Esophagus squamous epithelium (tissue), 5 donors: ENCODE results near the gene STAT3. TPM values are rescaled to one million over a fixed set of nuclear protein-coding genes. Genes with fewer than 3 reads are reported as not detected.
A peak's percentile ranks its signal among the peaks of the same experiment; 100 is the strongest.
"Not testable (repeated sequence)": the region's sequence is repeated elsewhere in the genome, so short reads cannot be mapped to it uniquely, and the experiment has no call there.

Experiments used
- DNase-seq: peaks from one replicate; lab custom pipeline; 2025; lab: John Stamatoyannopoulos, UW
- H3K27ac ChIP-seq, 4 donors: fragments of 200-600 bp; sonication (generic); one replicate each; pipeline ENCODE4 v1.5.1; 2016 to 2019; ENCODE audit warnings: mild to moderate bottlenecking in 1 of 4
- H3K27me3 ChIP-seq, 4 donors: fragments of 200-600 bp; sonication (generic); 1 replicate in 3 of 4; 2 replicates in 1 of 4; pipeline versions ENCODE4 v1.5.1 to v1.6.0; 2017 to 2021; ENCODE audit warnings: antibody characterized with exemption in 1 of 4
- H3K36me3 ChIP-seq, 3 donors: fragments of 200-600 bp; sonication (generic); one replicate each; pipeline ENCODE4 v1.5.1; 2016 to 2019
- H3K4me1 ChIP-seq, 3 donors: fragments of 200-600 bp; sonication (generic); one replicate each; pipeline ENCODE4 v1.5.1; 2017 to 2019
- H3K4me3 ChIP-seq, 4 donors: fragments of 200-600 bp; sonication (generic); 1 replicate in 3 of 4; 2 replicates in 1 of 4; pipeline ENCODE4 v1.5.1; 2016 to 2019; ENCODE audit warnings: mild to moderate bottlenecking in 2 of 4, moderate library complexity in 1 of 4
- H3K9me3 ChIP-seq, 3 donors: fragments of 200-600 bp; sonication (generic); one replicate each; pipeline ENCODE4 v1.5.1; 2016 to 2019
- CTCF ChIP-seq, 6 experiments: fragments of 450-650 bp in 4 of 6; fragments of 200-600 bp in 2 of 6; sonication (generic) in 2 of 6; IDR thresholded peaks; one replicate each; pipeline ENCODE4 v1.5.1; 2016 to 2019; ENCODE audit warnings: antibody characterized with exemption in 6 of 6, mild to moderate bottlenecking in 4 of 6, moderate library complexity in 4 of 6
- POLR2A ChIP-seq, 4 donors: fragments of 450-650 bp; IDR thresholded peaks; one replicate each; pipeline ENCODE4 v1.6.1; 2017; ENCODE audit warnings: antibody characterized with exemption in 4 of 4, mild to moderate bottlenecking in 4 of 4, moderate library complexity in 3 of 4
- WGBS, 2 donors: methylation state at CpG; one replicate each; pipeline ENCODE4 v1.1.5; 2018; 5-methylcytosine and 5-hydroxymethylcytosine counted together
- intact Hi-C: fragments of 100-400 bp; cut with DNase I; formaldehyde crosslinking; loops from one replicate; pipeline ENCODE4 v1.15.0; 2022
- total RNA-seq, 4 donors: library from RNA; depleted of rRNA; stranded (reverse); fragments of >200 nt; gene quantifications; one replicate each; pipeline ENCODE4 v1.1.0, GENCODE V29; 2016
- donor health status: DM: yes; HTN: yes; CAD: no.

Gene STAT3
- total RNA-seq, 4 donors from 2014 or later, result 137 to 229 (median 176) TPM

GRCh38 chr17:42322382-42323267, 65.6 kb downstream of the STAT3 start:
- H3K27ac ChIP-seq, result peak overlapping the region in 3 of 4 donors; percentile 41 to 64 (median 58)
- H3K4me3 ChIP-seq, result no peak overlapping the region
- H3K9me3 ChIP-seq, result no peaks in the 10 kb centered on the region
- peak; percentile 81 for DNase-seq
- peaks cover 0 to 45% (median 5%) of the 10 kb centered on the region in 3 donors for H3K4me1 ChIP-seq
- TF ChIP-seq CTCF (IDR thresholded peaks at IDR 0.05) (peak; percentile 97 to 100 (median 100)), POLR2A (IDR thresholded peaks at IDR 0.05) (no peak)
- 21 to 24% methylated on average over 6 to 10 of the region's 10 CpGs for WGBS, 2 donors
- intact Hi-C loops, result loop anchor here (5.0 kb wide), 2 partner anchors 80 to 195 kb away; no protein-coding TSS in a partner anchor
- no peaks in the 10 kb centered on the region for H3K27me3 ChIP-seq
- H3K36me3 ChIP-seq, result peaks cover 30 to 100% (median 46%) of the 10 kb centered on the region in 3 donors

GRCh38 chr17:42321555-42321954, 66.7 kb downstream of the STAT3 start:
- intact Hi-C loops, result loop anchor here (5.0 kb wide), 2 partner anchors 81 to 196 kb away; no protein-coding TSS in a partner anchor
- peaks cover 30 to 100% (median 40%) of the 10 kb centered on the region in 3 donors for H3K36me3 ChIP-seq
- no peak for TF ChIP-seq CTCF (IDR thresholded peaks at IDR 0.05)
- TF ChIP-seq POLR2A (IDR thresholded peaks at IDR 0.05), result no peak
- H3K4me1 ChIP-seq, result peaks cover 0 to 45% (median 5%) of the 10 kb centered on the region in 3 donors
- DNase-seq, result no peak
- H3K27ac ChIP-seq, result peak overlapping the region in 2 of 4 donors; percentile 21 to 58
- no peak overlapping the region for H3K4me3 ChIP-seq
- no peaks in the 10 kb centered on the region for H3K27me3 ChIP-seq
- no peaks in the 10 kb centered on the region for H3K9me3 ChIP-seq
- 85 to 90% methylated on average over 4 of the region's 4 CpGs for whole genome bisulfite sequencing, 2 donors

- DNase-seq, H3K9me3 ChIP-seq, H3K4me3 ChIP-seq, intact Hi-C loops, H3K27ac ChIP-seq, H3K27me3 ChIP-seq: not testable (repeated sequence)
- Histone ChIP-seq H3K4me1 (peaks cover under 1 to 51% (median 5%) of the 10 kb centered on the region in 3 donors), H3K36me3 (peaks cover 31 to 100% (median 36%) of the 10 kb centered on the region in 3 donors)
- 93 to 97% methylated on average over 4 to 6 of the region's 6 CpGs for whole genome bisulfite sequencing, 2 donors
Measured at GRCh38 chr17:42317967-42318366, 70.3 kb downstream of the STAT3 start.

DNA sequence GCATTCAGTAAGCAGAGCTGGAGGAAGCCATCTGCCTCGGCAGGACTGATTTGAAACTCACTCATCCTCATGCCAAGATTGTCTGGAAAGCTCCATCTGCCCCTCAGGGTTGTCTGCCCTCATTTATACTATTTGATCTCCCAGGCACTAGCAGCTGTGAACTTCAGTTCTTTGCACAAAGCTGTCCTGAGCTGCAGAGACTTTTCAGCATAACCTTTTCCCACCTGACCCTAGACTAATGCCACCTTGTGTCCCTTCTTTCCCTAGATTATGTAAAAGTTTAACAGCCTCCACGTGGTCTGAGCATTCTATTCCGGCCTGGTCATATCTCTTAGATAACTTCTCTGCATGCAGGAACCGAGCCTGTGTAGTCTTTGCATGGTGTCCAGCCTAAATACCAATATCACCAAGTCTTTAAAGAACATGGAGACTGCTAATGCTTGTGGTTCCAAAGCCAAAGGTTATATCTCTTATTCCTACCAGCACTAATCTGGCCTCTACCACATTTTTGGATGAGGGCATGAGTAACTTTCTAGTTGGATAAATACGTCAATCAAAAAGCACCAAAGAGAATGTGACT, 70.9 kb downstream of the STAT3 start:
- H3K36me3 ChIP-seq, result peaks cover 28 to 100% (median 36%) of the 10 kb centered on the region in 3 donors
- no peak overlapping the region for H3K4me3 ChIP-seq
- peaks cover 7 to 51% (median 9%) of the 10 kb centered on the region in 3 donors for H3K4me1 ChIP-seq
- TF ChIP-seq POLR2A (IDR thresholded peaks at IDR 0.05) (no peak), CTCF (IDR thresholded peaks at IDR 0.05) (no peak)
- no peaks in the 10 kb centered on the region for H3K27me3 ChIP-seq
- intact Hi-C loops, result no loop called here
- DNase-seq, result no peak
- 67 to 75% methylated on average over 5 of the region's 5 CpGs for WGBS, 2 donors
- H3K27ac ChIP-seq, result no peak overlapping the region
- H3K9me3 ChIP-seq, result no peaks in the 10 kb centered on the region

GRCh38 chr17:42316755-42317154, 71.5 kb downstream of the STAT3 start:
- no peak for DNase-seq
- H3K27me3 ChIP-seq, result no peaks in the 10 kb centered on the region
- H3K9me3 ChIP-seq, result no peaks in the 10 kb centered on the region
- no peak overlapping the region for H3K4me3 ChIP-seq
- intact Hi-C loops, result no loop called here
- no peak for TF ChIP-seq CTCF (IDR thresholded peaks at IDR 0.05)
- TF ChIP-seq POLR2A (IDR thresholded peaks at IDR 0.05), result no peak
- 69 to 87% methylated on average over 4 of the region's 4 CpGs for WGBS, 2 donors
- H3K4me1 ChIP-seq, result peaks cover 8 to 53% (median 14%) of the 10 kb centered on the region in 3 donors
- no peak overlapping the region for H3K27ac ChIP-seq
- peaks cover 25 to 96% (median 36%) of the 10 kb centered on the region in 3 donors for H3K36me3 ChIP-seq
